IPS-NIHi7 (cell line): Measurements from ENCODE around the gene RUNX1.
"Not testable (repeated sequence)": the region's sequence is repeated elsewhere in the genome, so short reads cannot be mapped to it uniquely, and the experiment has no call there.

ENCODE experiments used
- DNase-seq: peaks from one replicate; pipeline ENCODE4 v3.0.0; 2012; ENCODE audit warnings: mixed read lengths; ENCODE audit errors: extremely low spot score

The RUNX1 gene

GRCh38 chr21:35016517-35017188 lies 32.4 kb downstream of the RUNX1 start:
- DNase-seq, result no peak

- DNase-seq, result no peak
Observed at GRCh38 chr21:35016071-35016470, 33.0 kb downstream of the RUNX1 start.

GRCh38 chr21:35015435-35016024 lies 33.6 kb downstream of the RUNX1 start:
- no peak for DNase-seq

GRCh38 chr21:35014302-35015041 lies 34.6 kb downstream of the RUNX1 start:
- no peak for DNase-seq

GRCh38 chr21:35011681-35012080 lies 37.4 kb downstream of the RUNX1 start:
- DNase-seq, result no peak

GRCh38 chr21:35010447-35010846 lies 38.7 kb downstream of the RUNX1 start:
- no peak for DNase-seq

- DNase-seq, result no peak
Observed at GRCh38 chr21:35007348-35007747, 41.8 kb downstream of the RUNX1 start.

GRCh38 chr21:35006771-35007170 lies 42.3 kb downstream of the RUNX1 start:
- no peak for DNase-seq

- no peak for DNase-seq
Observed at GRCh38 chr21:35006248-35006647, 42.9 kb downstream of the RUNX1 start.

- DNase-seq, result no peak
Observed at GRCh38 chr21:35005560-35006224, 43.4 kb downstream of the RUNX1 start.

- DNase-seq, result no peak
Observed at GRCh38 chr21:35005077-35005476, 44.0 kb downstream of the RUNX1 start.

- DNase-seq, result no peak
Observed at GRCh38 chr21:35004314-35004713, 44.8 kb downstream of the RUNX1 start.

GRCh38 chr21:35002879-35003722 lies 46.0 kb downstream of the RUNX1 start:
- no peak for DNase-seq

- no peak for DNase-seq
Observed at GRCh38 chr21:34999397-34999941, 49.6 kb downstream of the RUNX1 start.

GRCh38 chr21:34998176-34998575 lies 50.9 kb downstream of the RUNX1 start:
- DNase-seq, result no peak

- DNase-seq, result no peak
Observed at GRCh38 chr21:34997294-34997693, 51.8 kb downstream of the RUNX1 start.

- DNase-seq, result no peak
Observed at GRCh38 chr21:34996304-34997101, 52.6 kb downstream of the RUNX1 start.

GRCh38 chr21:34995979-34996303 lies 53.2 kb downstream of the RUNX1 start:
- DNase-seq, result no peak

- no peak for DNase-seq
Observed at GRCh38 chr21:34994766-34995631, 54.1 kb downstream of the RUNX1 start.

- not testable (repeated sequence) for DNase-seq
Observed at GRCh38 chr21:34993521-34993921, 55.6 kb downstream of the RUNX1 start.
